H1 (cell line): ENCODE results near the gene CEP83. TPM values are rescaled to one million over a fixed set of nuclear protein-coding genes. Genes with fewer than 3 reads are reported as not detected.

ENCODE experiments used
- CTCF ChIA-PET: fragments of 300-600 bp; sonication (Branson Sonifier 250); formaldehyde crosslinking; loops from one replicate; lab custom pipeline; 2021; ENCODE audit not compliant: partially characterized antibody; lab: Charles Lee
- POLR2A ChIA-PET: fragments of 300-600 bp; sonication (Branson Sonifier 250); formaldehyde crosslinking; loops from one replicate; lab custom pipeline; 2021; ENCODE audit warnings: inconsistent platforms; ENCODE audit not compliant: partially characterized antibody; lab: Charles Lee
- DNase-seq, 2 experiments: peaks; one replicate each; pipeline versions ENCODE4 v3.0.0 to v3.0.0-alpha.2; 2010 to 2022; ENCODE audit warnings: low spot score in 2 of 2, low read depth in 1 of 2, mixed read lengths in 1 of 2
- FAIRE-seq: peaks from 2 replicates; lab custom pipeline; 2011; peaks lifted over from hg19 to GRCh38; lab: Jason Lieb, UNC
- H2AFZ ChIP-seq: 2 replicates; pipeline ENCODE4 v1.8.1; 2012; ENCODE audit warnings: low read length, inconsistent platforms
- H2AK5ac ChIP-seq: 2 replicates; pipeline ENCODE4 v1.6.1; 2013; ENCODE audit warnings: low read depth, low read length
- H2BK120ac ChIP-seq: replicated peaks from 2 replicates; pipeline ENCODE3; 2013; ENCODE audit warnings: low read depth, low read length, inconsistent platforms
- H2BK12ac ChIP-seq: 2 replicates; pipeline ENCODE4 v1.6.1; 2013; ENCODE audit warnings: low read depth, low read length
- H2BK15ac ChIP-seq: 2 replicates; pipeline ENCODE4 v1.6.1; 2013; ENCODE audit warnings: low read length
- H2BK20ac ChIP-seq: 2 replicates; pipeline ENCODE4 v1.6.1; 2013; ENCODE audit warnings: low read length
- H2BK5ac ChIP-seq: 2 replicates; pipeline ENCODE4 v1.6.1; 2013; ENCODE audit warnings: low read depth, low read length
- H3K14ac ChIP-seq: 2 replicates; pipeline ENCODE4 v1.6.1; 2013; ENCODE audit warnings: inconsistent platforms; ENCODE audit not compliant: insufficient read length
- H3K18ac ChIP-seq: 2 replicates; pipeline ENCODE4 v1.6.1; 2013; ENCODE audit warnings: low read length; ENCODE audit errors: extremely low read depth
- H3K23ac ChIP-seq: 2 replicates; pipeline ENCODE4 v1.6.1; 2013; ENCODE audit warnings: inconsistent platforms; ENCODE audit not compliant: insufficient read length
- H3K23me2 ChIP-seq: 2 replicates; pipeline ENCODE4 v1.6.1; 2013; ENCODE audit warnings: low read depth, low read length
- H3K27ac ChIP-seq: 2 replicates; pipeline ENCODE4 v1.6.1; 2011; ENCODE audit warnings: low read depth, low read length, inconsistent platforms
- H3K27me3 ChIP-seq, 4 experiments: replicated peaks in 1 of 4; 1 replicate in 1 of 4; 2 replicates in 3 of 4; pipeline versions ENCODE4 v1.6.1 to v1.8.1; 2011 to 2013; ENCODE audit warnings: low read length in 3 of 4, mild to moderate bottlenecking in 3 of 4, inconsistent platforms in 2 of 4, mixed read lengths in 2 of 4, moderate library complexity in 1 of 4; ENCODE audit not compliant: control insufficient read depth in 3 of 4, insufficient read depth in 3 of 4; ENCODE audit errors: extremely low read depth in 1 of 4
- H3K36me3 ChIP-seq, 4 experiments: 2 replicates each; pipeline versions ENCODE4 v1.6.1 to v1.8.1; 2011 to 2013; ENCODE audit warnings: mild to moderate bottlenecking in 4 of 4, low read length in 3 of 4, moderate library complexity in 2 of 4, control low read depth in 1 of 4, inconsistent platforms in 1 of 4; ENCODE audit not compliant: insufficient read depth in 4 of 4, control insufficient read depth in 2 of 4
- H3K4ac ChIP-seq: replicated peaks from 2 replicates; pipeline ENCODE3; 2013; ENCODE audit warnings: low read length, low read depth, mixed read lengths, inconsistent platforms; ENCODE audit not compliant: insufficient read length
- H3K4me1 ChIP-seq, 4 experiments: replicated peaks in 1 of 4; 1 replicate in 1 of 4; 2 replicates in 3 of 4; pipeline versions ENCODE4 v1.6.1 to v1.8.1; 2011 to 2013; ENCODE audit warnings: low read length in 3 of 4, inconsistent platforms in 2 of 4, mixed read lengths in 1 of 4; ENCODE audit not compliant: insufficient read depth in 4 of 4, control insufficient read depth in 3 of 4
- H3K4me2 ChIP-seq, 2 experiments: 2 replicates each; pipeline versions ENCODE4 v1.6.1 to v1.8.1; 2011 to 2013; ENCODE audit warnings: low read depth in 2 of 2, low read length in 2 of 2, control low read depth in 1 of 2, inconsistent platforms in 1 of 2, mild to moderate bottlenecking in 1 of 2; ENCODE audit not compliant: insufficient read depth in 1 of 2
- H3K4me3 ChIP-seq, 4 experiments: fragments of 200-600, 300-600 bp in 1 of 4; sonication (generic), shearing (Covaris generic), sonication (Bioruptor Twin) in 1 of 4; 2 replicates each; pipeline versions ENCODE4 v1.5.1 to v1.8.1; 2011 to 2016; ENCODE audit warnings: low read length in 4 of 4, low read depth in 3 of 4, control low read depth in 2 of 4, inconsistent platforms in 2 of 4, mild to moderate bottlenecking in 2 of 4, mixed read lengths in 1 of 4, moderate library complexity in 1 of 4; ENCODE audit not compliant: insufficient read depth in 2 of 4; ENCODE audit errors: extremely low read depth in 1 of 4
- H3K56ac ChIP-seq: replicated peaks from 2 replicates; pipeline ENCODE3; 2013; ENCODE audit warnings: low read depth, mild to moderate bottlenecking, mixed read lengths, low read length, inconsistent platforms; ENCODE audit not compliant: insufficient read length
- H3K79me1 ChIP-seq: 2 replicates; pipeline ENCODE4 v1.6.1; 2013; ENCODE audit warnings: low read depth, low read length, control low read depth
- H3K79me2 ChIP-seq, 2 experiments: 2 replicates each; pipeline versions ENCODE4 v1.6.1 to v1.8.1; 2012 to 2013; ENCODE audit warnings: low read length in 2 of 2, mild to moderate bottlenecking in 2 of 2, inconsistent platforms in 1 of 2; ENCODE audit not compliant: insufficient read depth in 2 of 2, control insufficient read depth in 1 of 2
- H3K9ac ChIP-seq, 4 experiments: replicated peaks in 1 of 4; 1 replicate in 1 of 4; 2 replicates in 3 of 4; pipeline versions ENCODE4 v1.6.1 to v1.8.1; 2011 to 2013; ENCODE audit warnings: low read depth in 3 of 4, low read length in 3 of 4, control low read depth in 2 of 4, mild to moderate bottlenecking in 2 of 4, moderate library complexity in 2 of 4, inconsistent platforms in 1 of 4; ENCODE audit errors: extremely low read depth in 1 of 4
- H3K9me3 ChIP-seq, 2 experiments: 2 replicates each; pipeline versions ENCODE4 v1.6.1 to v1.8.1; 2012 to 2013; ENCODE audit warnings: mild to moderate bottlenecking in 2 of 2, moderate library complexity in 2 of 2, control low read depth in 1 of 2, inconsistent platforms in 1 of 2, low read depth in 1 of 2, low read length in 1 of 2, mixed read lengths in 1 of 2; ENCODE audit not compliant: insufficient read depth in 2 of 2
- H4K20me1 ChIP-seq, 2 experiments: replicated peaks in 1 of 2; 2 replicates each; pipeline versions ENCODE3 to v1.8.1; 2011 to 2013; ENCODE audit warnings: inconsistent platforms in 2 of 2, low read length in 2 of 2, mild to moderate bottlenecking in 1 of 2; ENCODE audit not compliant: insufficient read depth in 2 of 2, control insufficient read depth in 1 of 2
- H4K5ac ChIP-seq: 2 replicates; pipeline ENCODE4 v1.6.1; 2013; ENCODE audit warnings: low read length, low read depth, mixed read lengths, inconsistent platforms; ENCODE audit not compliant: insufficient read length
- H4K8ac ChIP-seq: 2 replicates; pipeline ENCODE4 v1.8.0; 2013; ENCODE audit warnings: mild to moderate bottlenecking, moderate library complexity, low read length, inconsistent platforms; ENCODE audit not compliant: insufficient read depth; ENCODE audit errors: extremely low read depth
- H4K91ac ChIP-seq: replicated peaks from 2 replicates; pipeline ENCODE3; 2013; ENCODE audit warnings: low read length, mixed read lengths, inconsistent platforms; ENCODE audit not compliant: insufficient read length
- POLR2A ChIP-seq, 2 experiments: IDR thresholded peaks; 1 replicate in 1 of 2; 2 replicates in 1 of 2; pipeline ENCODE4 v1.6.1; 2011; ENCODE audit warnings: low read depth in 2 of 2, low read length in 2 of 2, mild to moderate bottlenecking in 2 of 2; ENCODE audit errors: control extremely low read depth in 1 of 2
- WGBS, 2 experiments: shearing (Covaris generic) in 1 of 2; methylation state at CpG; one replicate each; pipeline versions ENCODE4 v1.1.6 to v1.1.7; 2013 to 2015; ENCODE audit warnings: low lambda C conversion rate in 2 of 2, mixed read lengths in 2 of 2, inconsistent platforms in 1 of 2, low coverage in 1 of 2, missing lambda C conversion rate in 1 of 2; ENCODE audit not compliant: insufficient replicate concordance in 2 of 2, insufficient coverage in 1 of 2, insufficient read length in 1 of 2; ENCODE audit errors: extremely low coverage in 1 of 2, missing lambda C conversion rate in 1 of 2; 5-methylcytosine and 5-hydroxymethylcytosine counted together
- polyA plus RNA-seq, 7 experiments: library from polyadenylated mRNA; depleted of rRNA in 3 of 7; stranded (reverse) in 5 of 7; unstranded in 2 of 7; fragments of >200 nt in 5 of 7; fragments of 200-250 nt in 2 of 7; gene quantifications; 1 replicate in 5 of 7; 2 replicates in 1 of 7; 4 replicates in 1 of 7; pipeline versions ENCODE4 v1.2.1 to v1.2.3, GENCODE V29; 2011 to 2013; ENCODE audit warnings: missing spikeins in 2 of 7, mixed read lengths in 2 of 7
- total RNA-seq: library from RNA; stranded (reverse); fragmentation: NEBNext Ultra II Directional; extraction: Animal tissue kit (Norgen Biotek cat#: 25700); gene quantifications from 2 replicates; pipeline ENCODE4 v1.2.1, GENCODE V29; 2021

CEP83 gene
- total and polyA plus RNA-seq, 2 of the 8 experiments (the other 6 are each of a cell fraction or from before 2014, with no cell fraction given), result 6.0 to 25.8 TPM

- no peak overlapping the region for H2BK12ac ChIP-seq
- 83% methylated on average over 13 of the region's 13 CpGs; no CpG with 5 or more reads in 1 of the 2 experiments for WGBS, 2 experiments
- no peak overlapping the region for H3K23ac ChIP-seq
- H4K5ac ChIP-seq, result no peak overlapping the region
- H3K27me3 ChIP-seq, result no peaks in the 10 kb centered on the region
- no peak for FAIRE-seq
- H3K27ac ChIP-seq, result no peak overlapping the region
- DNase-seq, result peak in 1 of 2 experiments; percentile 31
- H3K36me3 ChIP-seq, result peaks cover 0 to 3% (median 0%) of the 10 kb centered on the region in 4 experiments; a peak in 3 of 8 replicates
- TF ChIP-seq POLR2A (IDR thresholded peaks at IDR 0.05; ENCODE audit: control extremely low read depth in 1 of 2, low read depth in 2 of 2, low read length in 2 of 2), result no peak
- TF ChIP-seq, all 59 proteins: peak for 0
- Histone ChIP-seq H3K18ac (no peak overlapping the region), H3K4ac (no peak overlapping the region), H3K14ac (no peak overlapping the region), H2BK120ac (no peak overlapping the region), H2BK5ac (no peak overlapping the region), H3K79me2 (no peaks in the 10 kb centered on the region), H3K4me2 (no peak overlapping the region), H4K91ac (no peak overlapping the region), H3K9me3 (no peaks in the 10 kb centered on the region), H3K56ac (no peak overlapping the region), H4K8ac (no peak overlapping the region), H3K23me2 (no peaks in the 10 kb centered on the region), H3K79me1 (no peaks in the 10 kb centered on the region), H2AK5ac (no peak overlapping the region), H3K9ac (no peak overlapping the region), H3K4me1 (peaks cover 0 to 18% (median 11%) of the 10 kb centered on the region in 4 experiments; a peak in 6 of 7 replicates), H3K4me3 (no peak overlapping the region), H2BK20ac (no peak overlapping the region), H4K20me1 (no peaks in the 10 kb centered on the region), H2AFZ (no peak overlapping the region), H2BK15ac (no peak overlapping the region)
- CTCF ChIA-PET, result interaction anchor here (0.6 to 2.4 kb wide), 17 partner anchors 9 to 619 kb away, joined by 3 to 10 read pairs (median 4); no protein-coding TSS in a partner anchor
- POLR2A ChIA-PET, result interaction anchor here (0.9 to 1.7 kb wide), 6 partner anchors 9 to 245 kb away, joined by 3 to 7 read pairs (median 3); no protein-coding TSS in a partner anchor
Observed at GRCh38 chr12:94289461-94290312, 170.0 kb downstream of the CEP83 start.
